HepG2 (cell line): ENCODE measurements around the gene ALB. TPM values are rescaled to one million over a fixed set of nuclear protein-coding genes. Genes with fewer than 3 reads are reported as not detected.

Experiments
- AFF4 ChIP-seq: sonication (generic); formaldehyde crosslinking; IDR thresholded peaks from 2 replicates; pipeline ENCODE4 v1.4.0; 2020; ENCODE audit warnings: missing genetic modification reagents
- CEBPB ChIP-seq: IDR thresholded peaks from 2 replicates; pipeline ENCODE4 v1.6.1; 2011; ENCODE audit warnings: low read depth, low read length, improper control_type of control experiment, borderline replicate concordance
- EED ChIP-seq: sonication (generic); formaldehyde crosslinking; IDR thresholded peaks from 2 replicates; pipeline ENCODE4 v1.5.0; 2020; ENCODE audit warnings: mild to moderate bottlenecking, missing genetic modification reagents
- FOXK2 ChIP-seq: fragments of 450-650 bp; IDR thresholded peaks from 2 replicates; pipeline ENCODE4 v1.6.1; 2016
- FOXO4 ChIP-seq: sonication (generic); formaldehyde crosslinking; conservative IDR thresholded peaks from 2 replicates; pipeline ENCODE4 v1.8.1; 2023; ENCODE audit warnings: missing genetic modification reagents
- HDAC6 ChIP-seq: fragments of 200-600 bp; sonication (generic); IDR thresholded peaks from 2 replicates; pipeline ENCODE4 v1.7.0; 2017; ENCODE audit warnings: mild to moderate bottlenecking, antibody characterized with exemption, low read length, low read depth
- HOXA5 ChIP-seq: sonication (generic); formaldehyde crosslinking; IDR thresholded peaks from 2 replicates; pipeline ENCODE4 v1.4.0; 2020; ENCODE audit warnings: missing genetic modification reagents
- HOXD1 ChIP-seq: sonication (generic); formaldehyde crosslinking; IDR thresholded peaks from 2 replicates; pipeline ENCODE4 v1.5.0; 2020; ENCODE audit warnings: missing genetic modification reagents
- MED1 ChIP-seq: sonication (generic); formaldehyde crosslinking; IDR thresholded peaks from 2 replicates; pipeline ENCODE4 v1.4.0; 2020; ENCODE audit warnings: missing genetic modification reagents
- PAF1 ChIP-seq: IDR thresholded peaks from 2 replicates; pipeline ENCODE4 v1.6.1; 2016; ENCODE audit warnings: missing genetic modification reagents, missing compliant biosample characterization
- REST ChIP-seq, 2 experiments: IDR thresholded peaks; 2 replicates each; pipeline ENCODE4 v1.6.1; 2011 to 2012; ENCODE audit warnings: low read length in 2 of 2, borderline replicate concordance in 1 of 2, low read depth in 1 of 2, mild to moderate bottlenecking in 1 of 2, moderate library complexity in 1 of 2
- ZC3H4 ChIP-seq: sonication (generic); formaldehyde crosslinking; IDR thresholded peaks from 2 replicates; pipeline ENCODE4 v1.4.0; 2020; ENCODE audit warnings: missing genetic modification reagents, borderline replicate concordance
- ZFP36 ChIP-seq: fragments of 150-350 bp; IDR thresholded peaks from 2 replicates; pipeline ENCODE4 v1.6.1; 2018; ENCODE audit warnings: borderline replicate concordance, low read length, low read depth; ENCODE audit not compliant: partially characterized antibody
- ZMYM3 ChIP-seq: sonication (generic); formaldehyde crosslinking; IDR thresholded peaks from 2 replicates; pipeline ENCODE4 v1.5.1; 2020; ENCODE audit warnings: mild to moderate bottlenecking, missing genetic modification reagents
- ZNF225 ChIP-seq: sonication (generic); formaldehyde crosslinking; IDR thresholded peaks from 2 replicates; pipeline ENCODE4 v1.4.0; 2020; ENCODE audit warnings: mild to moderate bottlenecking, missing genetic modification reagents
- ZNF331 ChIP-seq: sonication (generic); formaldehyde crosslinking; IDR thresholded peaks from 2 replicates; pipeline ENCODE4 v1.4.0; 2020; ENCODE audit warnings: missing genetic modification reagents
- ZNF510 ChIP-seq: sonication (generic); formaldehyde crosslinking; IDR thresholded peaks from 2 replicates; pipeline ENCODE4 v1.4.0; 2020; ENCODE audit warnings: low read depth, mild to moderate bottlenecking, missing genetic modification reagents
- ZNF644 ChIP-seq: IDR thresholded peaks from 2 replicates; pipeline ENCODE4 v1.6.1; 2016; ENCODE audit warnings: low read depth
- ZNF841 ChIP-seq: sonication (generic); formaldehyde crosslinking; IDR thresholded peaks from 2 replicates; pipeline ENCODE4 v1.8.1; 2023; ENCODE audit warnings: missing genetic modification reagents, borderline replicate concordance
- ZSCAN30 ChIP-seq: sonication (generic); formaldehyde crosslinking; IDR thresholded peaks from 2 replicates; pipeline ENCODE4 v1.5.0; 2020; ENCODE audit warnings: mild to moderate bottlenecking, missing genetic modification reagents
- polyA plus RNA-seq, 8 experiments: library from polyadenylated mRNA; depleted of rRNA in 3 of 8; stranded (reverse) in 7 of 8; unstranded in 1 of 8; fragments of >200 nt; fragmentation: Illumina TruSeq in 4 of 8; extraction: Trizol in 4 of 8; gene quantifications; 2 replicates each; pipeline versions ENCODE4 v1.2.1 to v1.2.3, GENCODE V29; 2011 to 2016; ENCODE audit warnings: low read depth in 4 of 8, missing spikeins in 1 of 8, mixed read lengths in 1 of 8; ENCODE audit not compliant: insufficient read depth in 1 of 8
- total RNA-seq, 5 experiments: library from RNA; depleted of rRNA; stranded (reverse); fragments of >200 nt; fragmentation: Illumina TruSeq; extraction: Trizol; gene quantifications; 2 replicates each; pipeline ENCODE4 v1.2.3, GENCODE V29; 2016; ENCODE audit warnings: low read depth in 1 of 5

ALB gene
- total and polyA plus RNA-seq, 2 of the 13 experiments (the other 11 are each of a cell fraction or from before 2014, with no cell fraction given): 22,259 to 22,625 TPM

GRCh38 chr4:73408181-73408867, 4.2 kb downstream of the ALB start (continued):
- TF ChIP-seq MED1 (CRISPR knock-in tag): peak; percentile 30; the same call in 1 of the 2 replicates
- no peak for TF ChIP-seq ZNF331
- no peak for TF ChIP-seq ZNF510 (CRISPR knock-in tag)
- TF ChIP-seq ZNF225 (CRISPR knock-in tag): no peak
- TF ChIP-seq CEBPB: peak; percentile 21; the same call in 1 of the 2 replicates
- no peak for TF ChIP-seq ZNF644
- no peak for TF ChIP-seq ZC3H4 (CRISPR knock-in tag)
- peak; percentile 74; the same call in 1 of the 2 replicates for TF ChIP-seq ZNF841 (CRISPR knock-in tag)
- no peak for TF ChIP-seq HOXD1 (CRISPR knock-in tag)
- TF ChIP-seq ZMYM3 (CRISPR knock-in tag): no peak
- TF ChIP-seq EED (CRISPR knock-in tag): no peak
- TF ChIP-seq FOXO4 (CRISPR knock-in tag): 0 out of 2 replicates have a peak, but pooled peaks have one; percentile 69
- TF ChIP-seq AFF4 (CRISPR knock-in tag): peak; percentile 78
- peak; percentile 72; the same call in 1 of the 2 replicates for TF ChIP-seq HDAC6
- TF ChIP-seq ZFP36: no peak
- TF ChIP-seq PAF1: peak; percentile 100
- 0 out of 2 replicates have a peak, but pooled peaks have one; percentile 10 for TF ChIP-seq HOXA5 (CRISPR knock-in tag)
- peak in 1 of 2 experiments; percentile 56; a peak in 1 of 4 replicates for TF ChIP-seq REST (IDR thresholded peaks at IDR 0.05; ENCODE audit: borderline replicate concordance in 1 of 2, low read depth in 1 of 2, low read length in 2 of 2)
- no peak for TF ChIP-seq FOXK2
- TF ChIP-seq ZSCAN30 (CRISPR knock-in tag): 0 out of 2 replicates have a peak, but pooled peaks have one; percentile 68
